ENCODE results near the gene CDH15.

The CDH15 gene

DNA sequence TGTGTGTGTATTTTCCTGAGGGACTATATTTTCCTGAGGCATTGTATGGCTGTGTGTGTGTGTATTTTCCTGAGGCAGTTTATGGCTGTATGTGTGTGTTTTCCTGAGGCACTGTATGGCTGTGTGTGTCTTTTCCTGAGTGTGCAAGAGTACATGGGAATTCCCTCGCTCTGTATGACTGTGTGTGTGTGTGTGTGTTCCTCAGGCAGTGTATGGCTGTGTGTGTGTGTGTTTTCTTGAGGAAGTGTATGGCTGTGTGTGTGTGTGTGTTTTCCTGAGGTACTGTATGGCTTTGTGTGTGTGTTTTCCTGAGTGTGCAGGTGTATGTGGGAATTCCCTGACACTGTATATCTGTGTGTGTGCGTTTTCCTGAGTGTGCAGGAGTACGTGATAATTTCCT, 50.1 kb downstream of the CDH15 start:
- Histone ChIP-seq H3K36me3 (ENCODE audit: insufficient read depth, low read length) (peaks cover 43% of the 10 kb centered on the region), H3K27me3 (ENCODE audit: insufficient read depth, low read length, poor library complexity) (no peaks in the 10 kb centered on the region), H3K27ac (ENCODE audit: low read length) (no peak overlapping the region), H2AFZ (ENCODE audit: low read depth, low read length) (no peak overlapping the region), H3K9ac (ENCODE audit: low read depth, low read length) (no peak overlapping the region), H3K79me2 (ENCODE audit: insufficient read depth, low read length) (peaks cover 22% of the 10 kb centered on the region), H3K4me2 (ENCODE audit: insufficient read depth, low read length) (no peak overlapping the region), H3K4me1 (ENCODE audit: insufficient read depth, low read length) (peaks cover 19% of the 10 kb centered on the region), H3K4me3 (ENCODE audit: low read depth in 1 of 2, low read length in 2 of 2) (no peak overlapping the region), H4K20me1 (ENCODE audit: insufficient read depth, low read length) (no peaks in the 10 kb centered on the region), H3K9me3 (ENCODE audit: insufficient read depth, low read length, severe bottlenecking) (no peaks in the 10 kb centered on the region)
- DNase-seq = no peak
- no peak for TF ChIP-seq EZH2 (IDR thresholded peaks at IDR 0.05; ENCODE audit: borderline replicate concordance, low read depth, low read length, severe bottlenecking)
- TF ChIP-seq, protein P1, sequence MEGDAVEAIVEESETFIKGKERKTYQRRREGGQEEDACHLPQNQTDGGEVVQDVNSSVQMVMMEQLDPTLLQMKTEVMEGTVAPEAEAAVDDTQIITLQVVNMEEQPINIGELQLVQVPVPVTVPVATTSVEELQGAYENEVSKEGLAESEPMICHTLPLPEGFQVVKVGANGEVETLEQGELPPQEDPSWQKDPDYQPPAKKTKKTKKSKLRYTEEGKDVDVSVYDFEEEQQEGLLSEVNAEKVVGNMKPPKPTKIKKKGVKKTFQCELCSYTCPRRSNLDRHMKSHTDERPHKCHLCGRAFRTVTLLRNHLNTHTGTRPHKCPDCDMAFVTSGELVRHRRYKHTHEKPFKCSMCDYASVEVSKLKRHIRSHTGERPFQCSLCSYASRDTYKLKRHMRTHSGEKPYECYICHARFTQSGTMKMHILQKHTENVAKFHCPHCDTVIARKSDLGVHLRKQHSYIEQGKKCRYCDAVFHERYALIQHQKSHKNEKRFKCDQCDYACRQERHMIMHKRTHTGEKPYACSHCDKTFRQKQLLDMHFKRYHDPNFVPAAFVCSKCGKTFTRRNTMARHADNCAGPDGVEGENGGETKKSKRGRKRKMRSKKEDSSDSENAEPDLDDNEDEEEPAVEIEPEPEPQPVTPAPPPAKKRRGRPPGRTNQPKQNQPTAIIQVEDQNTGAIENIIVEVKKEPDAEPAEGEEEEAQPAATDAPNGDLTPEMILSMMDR (IDR thresholded peaks at IDR 0.05; ENCODE audit: borderline replicate concordance, extremely low read depth, low read length, poor library complexity, severe bottlenecking) = no peak
- no peak for ATAC-seq (ENCODE audit: insufficient read depth, low read depth)

DNA sequence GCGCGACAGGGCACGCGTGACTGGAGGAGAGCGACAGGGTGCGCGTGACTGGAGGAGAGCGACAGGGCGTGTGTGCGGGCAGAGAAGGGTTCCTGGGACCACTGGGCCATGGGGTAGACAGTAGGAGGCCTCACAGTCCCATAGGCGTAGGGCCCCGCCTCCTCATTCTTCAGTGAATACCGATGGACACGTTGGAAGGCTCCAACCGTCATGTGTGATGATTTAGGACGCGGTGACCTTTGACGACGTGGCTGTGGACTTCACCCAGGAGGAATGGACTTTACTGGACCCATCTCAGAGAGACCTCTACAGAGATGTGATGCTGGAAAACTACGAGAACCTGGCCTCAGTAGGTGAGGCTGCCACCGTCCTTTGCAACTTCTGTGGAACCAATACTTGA, 51.4 kb downstream of the CDH15 start:
- Histone ChIP-seq H3K4me3 (ENCODE audit: low read depth in 1 of 2, low read length in 2 of 2) (no peak overlapping the region), H3K4me2 (ENCODE audit: insufficient read depth, low read length) (no peak overlapping the region), H3K4me1 (ENCODE audit: insufficient read depth, low read length) (peaks cover 13% of the 10 kb centered on the region), H3K27me3 (ENCODE audit: insufficient read depth, low read length, poor library complexity) (no peaks in the 10 kb centered on the region), H3K9me3 (ENCODE audit: insufficient read depth, low read length, severe bottlenecking) (no peaks in the 10 kb centered on the region), H4K20me1 (ENCODE audit: insufficient read depth, low read length) (no peaks in the 10 kb centered on the region), H2AFZ (ENCODE audit: low read depth, low read length) (no peak overlapping the region), H3K79me2 (ENCODE audit: insufficient read depth, low read length) (peaks cover 12% of the 10 kb centered on the region), H3K9ac (ENCODE audit: low read depth, low read length) (no peak overlapping the region), H3K36me3 (ENCODE audit: insufficient read depth, low read length) (peaks cover 56% of the 10 kb centered on the region), H3K27ac (ENCODE audit: low read length) (no peak overlapping the region)
- no peak for ATAC-seq (ENCODE audit: insufficient read depth, low read depth)
- TF ChIP-seq EZH2 (IDR thresholded peaks at IDR 0.05; ENCODE audit: borderline replicate concordance, low read depth, low read length, severe bottlenecking) = no peak
- TF ChIP-seq, protein P1 (IDR thresholded peaks at IDR 0.05; ENCODE audit: borderline replicate concordance, extremely low read depth, low read length, poor library complexity, severe bottlenecking) = no peak
- no peak for DNase-seq

DNA sequence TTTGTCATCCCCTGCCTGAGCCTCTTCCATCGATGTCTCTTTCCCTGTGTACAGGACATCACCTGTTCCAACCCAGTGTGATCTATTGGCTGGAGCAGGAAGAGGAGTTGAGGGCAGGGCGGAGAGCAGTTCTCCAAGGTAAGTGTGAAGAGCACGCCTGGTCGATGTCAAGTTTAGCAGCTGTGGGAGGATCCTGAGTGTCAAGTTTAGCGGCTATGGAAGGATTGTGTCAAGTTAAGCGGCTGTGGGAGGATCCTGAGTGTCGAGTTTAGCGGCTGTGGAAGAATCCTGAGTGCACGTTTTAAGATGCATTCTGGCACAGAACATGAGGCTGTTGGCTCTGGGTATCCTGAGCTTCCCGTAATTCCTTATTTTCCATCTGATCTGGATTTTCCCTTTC, 53.1 kb downstream of the CDH15 start:
- Histone ChIP-seq H3K79me2 (ENCODE audit: insufficient read depth, low read length) (peaks cover 1% of the 10 kb centered on the region; the same call in 1 of the 2 replicates), H4K20me1 (ENCODE audit: insufficient read depth, low read length) (no peaks in the 10 kb centered on the region), H3K4me2 (ENCODE audit: insufficient read depth, low read length) (no peak overlapping the region), H2AFZ (ENCODE audit: low read depth, low read length) (no peak overlapping the region), H3K27ac (ENCODE audit: low read length) (no peak overlapping the region), H3K36me3 (ENCODE audit: insufficient read depth, low read length) (peaks cover 64% of the 10 kb centered on the region), H3K4me3 (ENCODE audit: low read depth in 1 of 2, low read length in 2 of 2) (no peak overlapping the region), H3K9me3 (ENCODE audit: insufficient read depth, low read length, severe bottlenecking) (no peaks in the 10 kb centered on the region), H3K27me3 (ENCODE audit: insufficient read depth, low read length, poor library complexity) (no peaks in the 10 kb centered on the region), H3K4me1 (ENCODE audit: insufficient read depth, low read length) (no peaks in the 10 kb centered on the region), H3K9ac (ENCODE audit: low read depth, low read length) (no peak overlapping the region)
- DNase-seq (no peak), ATAC-seq (ENCODE audit: insufficient read depth, low read depth) (no peak)
- no peak for TF ChIP-seq EZH2 (IDR thresholded peaks at IDR 0.05; ENCODE audit: borderline replicate concordance, low read depth, low read length, severe bottlenecking)
- TF ChIP-seq, protein P1 (IDR thresholded peaks at IDR 0.05; ENCODE audit: borderline replicate concordance, extremely low read depth, low read length, poor library complexity, severe bottlenecking) = no peak

DNA sequence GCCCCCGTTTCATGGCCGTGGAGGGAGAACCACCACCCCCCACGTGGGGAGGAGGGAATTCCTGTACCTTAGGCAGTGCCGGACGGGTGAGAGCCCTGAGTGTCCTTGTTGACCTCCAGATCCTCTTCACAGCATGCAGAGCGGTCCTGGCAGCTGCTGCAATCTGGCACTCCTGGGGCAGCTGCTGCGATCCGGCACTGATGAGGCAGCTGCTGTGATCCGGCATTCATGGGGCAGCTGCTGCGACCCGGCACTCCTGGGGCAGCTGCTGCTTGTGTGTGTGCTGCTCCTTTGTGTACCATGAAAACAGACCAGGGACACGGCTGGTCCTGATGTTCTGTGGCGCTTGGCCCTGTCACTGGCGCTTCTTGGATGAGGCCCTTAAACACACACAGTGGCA, 58.7 kb downstream of the CDH15 start:
- no peak for ATAC-seq (ENCODE audit: insufficient read depth, low read depth)
- no peak overlapping the region for H2AFZ ChIP-seq (ENCODE audit: low read depth, low read length)
- DNase-seq = no peak

More for the DNA sequence above, 58.7 kb downstream of the CDH15 start:
- H3K36me3 ChIP-seq (ENCODE audit: insufficient read depth, low read length) = peaks cover 66% of the 10 kb centered on the region
- H3K9me3 ChIP-seq (ENCODE audit: insufficient read depth, low read length, severe bottlenecking) = no peaks in the 10 kb centered on the region
- H3K27ac ChIP-seq (ENCODE audit: low read length) = no peak overlapping the region
- TF ChIP-seq, protein P1 (IDR thresholded peaks at IDR 0.05; ENCODE audit: borderline replicate concordance, extremely low read depth, low read length, poor library complexity, severe bottlenecking) = no peak
- no peak overlapping the region for H3K4me3 ChIP-seq (ENCODE audit: low read depth in 1 of 2, low read length in 2 of 2)
- no peaks in the 10 kb centered on the region for H3K4me1 ChIP-seq (ENCODE audit: insufficient read depth, low read length)
- 0 out of 2 replicates have a peak, but pooled peaks cover 3% of the 10 kb centered on the region for H3K79me2 ChIP-seq (ENCODE audit: insufficient read depth, low read length)
- H4K20me1 ChIP-seq (ENCODE audit: insufficient read depth, low read length) = no peaks in the 10 kb centered on the region
- H3K4me2 ChIP-seq (ENCODE audit: insufficient read depth, low read length) = no peak overlapping the region
- no peaks in the 10 kb centered on the region for H3K27me3 ChIP-seq (ENCODE audit: insufficient read depth, low read length, poor library complexity)
- H3K9ac ChIP-seq (ENCODE audit: low read depth, low read length) = no peak overlapping the region
